Esophagus squamous epithelium (tissue), 4 donors: Measurements from ENCODE around the gene MAPKAP1.

Experiments
- CTCF ChIP-seq, 6 experiments: fragments of 450-650 bp in 4 of 6; fragments of 200-600 bp in 2 of 6; sonication (generic) in 2 of 6; IDR thresholded peaks; one replicate each; pipeline ENCODE4 v1.5.1; 2016 to 2019; ENCODE audit warnings: antibody characterized with exemption in 6 of 6, mild to moderate bottlenecking in 4 of 6, moderate library complexity in 4 of 6
- POLR2A ChIP-seq, 4 donors: fragments of 450-650 bp; IDR thresholded peaks; one replicate each; pipeline ENCODE4 v1.6.1; 2017; ENCODE audit warnings: antibody characterized with exemption in 4 of 4, mild to moderate bottlenecking in 4 of 4, moderate library complexity in 3 of 4

GRCh38 chr9:125659201-125659840 is 47.7 kb downstream of the MAPKAP1 start:
- TF ChIP-seq CTCF (IDR thresholded peaks at IDR 0.05) (no peak), POLR2A (IDR thresholded peaks at IDR 0.05) (no peak)
